HCT116 (cell line): ENCODE measurements around the gene TPGS1. TPM values are rescaled to one million over a fixed set of nuclear protein-coding genes. Genes with fewer than 3 reads are reported as not detected.

ENCODE experiments used
- ATAC-seq: fragments of 200-7000 bp; cut with Tn5 transposase; 2 replicates; pipeline ENCODE4 v1.9.1; 2020; ENCODE audit warnings: mild to moderate bottlenecking, moderate library complexity
- BruUV-seq: library from RNA; stranded (reverse); fragments of 400-500 nt; replicated peaks from 2 replicates; lab custom pipeline; 2021; lab: Mats Ljungman, UMichigan
- CTCF ChIA-PET: fragments of 300-600 bp; sonication (Branson Sonifier 250); formaldehyde crosslinking; loops from one replicate; lab custom pipeline; 2021; ENCODE audit warnings: antibody characterized with exemption; lab: Charles Lee
- POLR2A ChIA-PET: fragments of 300-600, 350-600 bp; sonication (Branson Sonifier 250); formaldehyde crosslinking; loops from one replicate; lab custom pipeline; 2021; ENCODE audit warnings: antibody characterized with exemption; lab: Charles Lee
- RAD21 ChIA-PET, 2 experiments: fragments of 300-600 bp; sonication (Branson Sonifier 250); formaldehyde crosslinking; loops; one replicate each; lab custom pipeline; 2023; ENCODE audit warnings: low total read pairs in 2 of 2; ENCODE audit not compliant: uncharacterized antibody in 2 of 2, unreplicated experiment in 2 of 2, low non-redundant PET in 1 of 2; lab: Charles Lee
- DNase-seq: peaks from one replicate; pipeline ENCODE4 v3.0.0-alpha.2; 2010; ENCODE audit warnings: low read depth, low spot score
- H2AFZ ChIP-seq: fragments of 200-600 bp; shearing (Covaris generic), sonication (generic); 2 replicates; pipeline ENCODE4 v1.6.1; 2017; ENCODE audit warnings: low read depth, mixed run types, mixed read lengths, antibody characterized with exemption, low read length; ENCODE audit not compliant: poor library complexity, severe bottlenecking
- H3K27ac ChIP-seq: 2 replicates; pipeline ENCODE4 v1.5.1; 2012; ENCODE audit warnings: low read depth, low read length
- H3K27me3 ChIP-seq: fragments of 200-600 bp; sonication (generic); 2 replicates; pipeline ENCODE4 v1.6.1; 2016; ENCODE audit warnings: mixed run types, low read length, mixed read lengths; ENCODE audit not compliant: insufficient read depth
- H3K36me3 ChIP-seq, 2 experiments: fragments of 200-500 bp in 1 of 2; fragments of 200-600 bp in 1 of 2; sonication (Bioruptor generic) in 1 of 2; sonication (generic) in 1 of 2; 2 replicates each; pipeline versions ENCODE4 v1.5.1 to v1.6.1; 2014 to 2016; ENCODE audit warnings: low read length in 2 of 2, inconsistent platforms in 1 of 2, mixed read lengths in 1 of 2, mixed run types in 1 of 2; ENCODE audit not compliant: insufficient read depth in 2 of 2, control insufficient read depth in 1 of 2
- H3K4me1 ChIP-seq, 2 experiments: fragments of 200-600 bp in 1 of 2; sonication (generic) in 1 of 2; 2 replicates each; pipeline versions ENCODE4 v1.5.1 to v1.6.1; 2012 to 2017; ENCODE audit warnings: low read length in 2 of 2, inconsistent platforms in 1 of 2, mild to moderate bottlenecking in 1 of 2, mixed read lengths in 1 of 2, mixed run types in 1 of 2, moderate library complexity in 1 of 2; ENCODE audit not compliant: insufficient read depth in 2 of 2, control insufficient read depth in 1 of 2
- H3K4me2 ChIP-seq: fragments of 200-600 bp; sonication (generic); 2 replicates; pipeline ENCODE4 v1.6.1; 2017; ENCODE audit warnings: mixed run types, low read length, mixed read lengths
- H3K4me3 ChIP-seq, 2 experiments: fragments of 200-600 bp in 1 of 2; sonication (generic) in 1 of 2; replicated peaks in 1 of 2; 2 replicates each; pipeline ENCODE4 v1.5.1; 2011 to 2016; ENCODE audit warnings: low read length in 2 of 2, control low read depth in 1 of 2, low read depth in 1 of 2, mild to moderate bottlenecking in 1 of 2, mixed read lengths in 1 of 2, mixed run types in 1 of 2
- H3K79me2 ChIP-seq: fragments of 200-600 bp; sonication (generic); 2 replicates; pipeline ENCODE4 v1.6.1; 2017; ENCODE audit warnings: mild to moderate bottlenecking, mixed run types, low read length, moderate library complexity, mixed read lengths; ENCODE audit not compliant: insufficient read depth
- H3K9ac ChIP-seq: fragments of 200-600 bp; sonication (generic); 2 replicates; pipeline ENCODE4 v1.6.1; 2016; ENCODE audit warnings: low read length, mixed read lengths
- H3K9me2 ChIP-seq: fragments of 200-600 bp; sonication (generic), shearing (Covaris generic); 2 replicates; pipeline ENCODE4 v1.6.1; 2017; ENCODE audit warnings: mixed run types, mild to moderate bottlenecking, moderate library complexity; ENCODE audit not compliant: insufficient read depth
- H3K9me3 ChIP-seq, 2 experiments: fragments of 200-500 bp in 1 of 2; fragments of 200-600 bp in 1 of 2; sonication (Bioruptor generic) in 1 of 2; sonication (generic) in 1 of 2; 2 replicates each; pipeline ENCODE4 v1.6.1; 2014 to 2017; ENCODE audit warnings: low read length in 2 of 2, mixed read lengths in 2 of 2, inconsistent platforms in 1 of 2, low read depth in 1 of 2, mild to moderate bottlenecking in 1 of 2, mixed run types in 1 of 2, moderate library complexity in 1 of 2; ENCODE audit not compliant: control insufficient read depth in 1 of 2, insufficient read depth in 1 of 2
- H4K20me1 ChIP-seq: fragments of 200-600 bp; sonication (generic), shearing (Covaris generic); 2 replicates; pipeline ENCODE4 v1.6.1; 2017; ENCODE audit warnings: mixed run types, mild to moderate bottlenecking, moderate library complexity; ENCODE audit not compliant: insufficient read depth
- ELF1 ChIP-seq: IDR thresholded peaks from 2 replicates; pipeline ENCODE4 v1.6.1; 2012; ENCODE audit warnings: low read depth, borderline replicate concordance
- POLR2A ChIP-seq: IDR thresholded peaks from 2 replicates; pipeline ENCODE4 v1.7.0; 2011; ENCODE audit warnings: borderline replicate concordance; ENCODE audit not compliant: insufficient read depth, insufficient read length; ENCODE audit errors: extremely low read depth
- POLR2AphosphoS5 ChIP-seq: IDR thresholded peaks from 2 replicates; pipeline ENCODE4 v1.6.1; 2011; ENCODE audit warnings: mild to moderate bottlenecking, low read depth, low read length, moderate library complexity
- SP1 ChIP-seq: IDR thresholded peaks from 2 replicates; pipeline ENCODE4 v1.6.1; 2012; ENCODE audit warnings: low read depth
- SRF ChIP-seq: IDR thresholded peaks from 2 replicates; pipeline ENCODE4 v1.6.1; 2012; ENCODE audit warnings: low read depth
- ZNF274 ChIP-seq: fragments of 200-500 bp; sonication (Bioruptor generic); IDR thresholded peaks from 2 replicates; pipeline ENCODE4 v1.6.1; 2014; ENCODE audit warnings: mild to moderate bottlenecking, low read depth, low read length, inconsistent platforms
- intact Hi-C: fragments of 100-400 bp; cut with micrococcal nuclease; formaldehyde crosslinking; loops from 2 replicates; pipeline ENCODE4 v1.10.0; 2022
- total RNA-seq: library from RNA; stranded (reverse); gene quantifications from one replicate; pipeline ENCODE4 v1.2.1, GENCODE V29; 2021; ENCODE audit not compliant: unreplicated experiment
- TF ChIP-seq, protein P1 (sequence below), 3 experiments: fragments of 200-600 bp in 1 of 3; sonication (generic) in 1 of 3; IDR thresholded peaks in 2 of 3; conservative IDR thresholded peaks in 1 of 3; 2 replicates each; pipeline ENCODE4 v1.5.1; 2012 to 2017; ENCODE audit warnings: low read depth in 2 of 3, low read length in 2 of 3, antibody characterized with exemption in 1 of 3, borderline replicate concordance in 1 of 3, control low read depth in 1 of 3, mild to moderate bottlenecking in 1 of 3, mixed read lengths in 1 of 3, mixed run types in 1 of 3, moderate library complexity in 1 of 3; ENCODE audit not compliant: insufficient read depth in 1 of 3
- TF ChIP-seq, protein P2 (sequence below): IDR thresholded peaks from 2 replicates; pipeline ENCODE4 v1.6.1; 2012

Gene TPGS1
- total RNA-seq, 1 experiment from 2014 or later: 19.1 TPM

DNA sequence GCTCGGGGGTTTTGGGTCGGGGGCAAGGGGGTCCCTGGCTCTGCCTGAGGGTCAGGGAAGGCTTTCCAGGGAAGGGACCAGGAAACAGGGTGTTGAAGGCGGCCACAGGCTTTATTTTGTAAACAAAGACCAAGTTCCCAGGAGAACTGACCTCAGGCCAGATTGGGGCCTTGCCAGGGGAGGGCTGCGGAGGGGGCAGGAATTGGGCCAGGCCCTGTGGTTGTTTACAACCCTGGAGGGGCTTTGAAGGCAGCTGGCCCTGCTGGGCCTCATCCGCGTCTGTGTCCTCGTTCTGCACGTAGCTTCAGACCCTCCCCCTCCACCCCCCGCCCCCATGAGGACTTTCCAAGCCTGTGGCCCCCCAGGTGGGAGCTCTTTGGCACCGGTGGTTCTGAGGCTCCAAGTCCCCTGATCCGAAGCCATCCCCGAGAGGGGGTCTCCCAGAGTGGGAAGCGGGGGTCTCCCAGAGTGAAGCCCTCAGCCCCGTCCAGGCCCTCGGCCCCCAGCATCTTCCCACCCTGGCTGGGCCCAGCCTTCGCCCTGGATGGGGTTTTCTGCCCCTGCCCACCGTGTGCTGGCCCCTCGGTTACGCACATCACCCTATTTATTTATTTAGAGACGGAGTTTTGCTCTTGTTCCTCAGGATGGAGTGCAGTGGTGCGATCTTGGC is 51.6 kb downstream of the TPGS1 start:
- no peaks in the 10 kb centered on the region for H3K79me2 ChIP-seq
- no peak overlapping the region for H3K4me2 ChIP-seq
- H3K9ac ChIP-seq: no peak overlapping the region
- POLR2A ChIA-PET: no interaction called here
- TF ChIP-seq SP1 (no peak), SRF (no peak)
- intact Hi-C loops: no loop called here
- H3K4me1 ChIP-seq: peaks cover 17 to 18% of the 10 kb centered on the region in 2 experiments
- BruUV-seq: no TSS peak
- no peaks in the 10 kb centered on the region for H3K9me3 ChIP-seq
- no peaks in the 10 kb centered on the region for H4K20me1 ChIP-seq
- no peak overlapping the region for H3K4me3 ChIP-seq
- no peak for ATAC-seq
- no peak overlapping the region for H2AFZ ChIP-seq
- CTCF ChIA-PET: no interaction called here
- no peak for DNase-seq
- no peaks in the 10 kb centered on the region for H3K9me2 ChIP-seq
- no peaks in the 10 kb centered on the region; a peak in 1 of 4 replicates for H3K36me3 ChIP-seq
- RAD21 ChIA-PET: no interaction called here
- no peak overlapping the region for H3K27ac ChIP-seq
- no peaks in the 10 kb centered on the region for H3K27me3 ChIP-seq

DNA sequence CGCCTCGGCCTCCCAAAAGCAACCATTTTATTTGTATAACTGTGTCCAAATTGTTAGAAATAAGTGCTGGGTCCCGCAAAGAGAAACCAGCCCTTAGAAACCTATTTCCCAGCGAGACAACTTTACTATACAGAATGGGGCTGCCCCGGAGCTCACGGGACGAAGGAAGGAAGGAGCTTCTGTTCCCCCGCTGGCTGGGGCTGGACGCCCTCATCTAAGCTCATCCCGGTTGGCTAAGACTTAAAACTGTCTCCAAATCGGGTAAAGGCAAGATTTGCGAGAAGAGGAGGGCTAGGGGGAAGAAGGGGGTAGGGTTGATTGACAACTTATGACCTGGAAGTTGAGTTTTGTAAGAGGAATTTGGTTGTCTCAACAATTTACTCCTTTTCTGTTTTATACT is 52.8 kb downstream of the TPGS1 start:
- H3K4me1 ChIP-seq: peaks cover 14 to 18% of the 10 kb centered on the region in 2 experiments
- no peaks in the 10 kb centered on the region for H3K79me2 ChIP-seq
- no TSS peak for BruUV-seq
- no peak overlapping the region for H3K27ac ChIP-seq
- TF ChIP-seq ZNF274: no peak
- TF ChIP-seq POLR2A: no peak
- TF ChIP-seq, protein P1, sequence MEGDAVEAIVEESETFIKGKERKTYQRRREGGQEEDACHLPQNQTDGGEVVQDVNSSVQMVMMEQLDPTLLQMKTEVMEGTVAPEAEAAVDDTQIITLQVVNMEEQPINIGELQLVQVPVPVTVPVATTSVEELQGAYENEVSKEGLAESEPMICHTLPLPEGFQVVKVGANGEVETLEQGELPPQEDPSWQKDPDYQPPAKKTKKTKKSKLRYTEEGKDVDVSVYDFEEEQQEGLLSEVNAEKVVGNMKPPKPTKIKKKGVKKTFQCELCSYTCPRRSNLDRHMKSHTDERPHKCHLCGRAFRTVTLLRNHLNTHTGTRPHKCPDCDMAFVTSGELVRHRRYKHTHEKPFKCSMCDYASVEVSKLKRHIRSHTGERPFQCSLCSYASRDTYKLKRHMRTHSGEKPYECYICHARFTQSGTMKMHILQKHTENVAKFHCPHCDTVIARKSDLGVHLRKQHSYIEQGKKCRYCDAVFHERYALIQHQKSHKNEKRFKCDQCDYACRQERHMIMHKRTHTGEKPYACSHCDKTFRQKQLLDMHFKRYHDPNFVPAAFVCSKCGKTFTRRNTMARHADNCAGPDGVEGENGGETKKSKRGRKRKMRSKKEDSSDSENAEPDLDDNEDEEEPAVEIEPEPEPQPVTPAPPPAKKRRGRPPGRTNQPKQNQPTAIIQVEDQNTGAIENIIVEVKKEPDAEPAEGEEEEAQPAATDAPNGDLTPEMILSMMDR (IDR thresholded peaks at IDR 0.05 in 2 of 3, conservative IDR thresholded peaks at IDR 0.05 in 1 of 3; ENCODE audit: borderline replicate concordance in 1 of 3, insufficient read depth in 1 of 3, low read depth in 2 of 3, low read length in 2 of 3): no peak
- TF ChIP-seq SP1: no peak
- TF ChIP-seq ELF1: no peak
- no peak for TF ChIP-seq POLR2AphosphoS5
- TF ChIP-seq, protein P2, sequence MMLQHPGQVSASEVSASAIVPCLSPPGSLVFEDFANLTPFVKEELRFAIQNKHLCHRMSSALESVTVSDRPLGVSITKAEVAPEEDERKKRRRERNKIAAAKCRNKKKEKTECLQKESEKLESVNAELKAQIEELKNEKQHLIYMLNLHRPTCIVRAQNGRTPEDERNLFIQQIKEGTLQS: no peak
- ChIA-PET POLR2A (no interaction called here), RAD21 (no interaction called here), CTCF (no interaction called here)
- intact Hi-C loops: no loop called here
- H3K27me3 ChIP-seq: no peaks in the 10 kb centered on the region
- no peak overlapping the region for H3K9ac ChIP-seq
- no peaks in the 10 kb centered on the region for H4K20me1 ChIP-seq
- ATAC-seq (no peak), DNase-seq (no peak)
- no peaks in the 10 kb centered on the region for H3K9me3 ChIP-seq
- no peaks in the 10 kb centered on the region for H3K9me2 ChIP-seq
- H3K4me2 ChIP-seq: no peak overlapping the region
- no peak overlapping the region for H3K4me3 ChIP-seq
- H3K36me3 ChIP-seq: no peaks in the 10 kb centered on the region; a peak in 1 of 4 replicates
- H2AFZ ChIP-seq: no peak overlapping the region
